CD14-positive monocyte (primary cell): ENCODE results near the gene TWNK. TPM values are rescaled to one million over a fixed set of nuclear protein-coding genes. Genes with fewer than 3 reads are reported as not detected.
A peak's percentile ranks its signal among the peaks of the same experiment; 100 is the strongest.

Experiments
- DNase-seq, 3 donors: peaks; one replicate each; pipeline ENCODE4 v3.0.0-alpha.2; 2011 to 2022
- H2AFZ ChIP-seq: 2 replicates; pipeline ENCODE4 v1.6.0; 2012; ENCODE audit warnings: mild to moderate bottlenecking, low read depth, low read length, inconsistent platforms; ENCODE audit not compliant: insufficient read depth, poor library complexity, severe bottlenecking
- H3K27ac ChIP-seq, 2 donors: 1 replicate in 1 of 2; 2 replicates in 1 of 2; pipeline ENCODE4 v1.5.1; 2012 to 2013; ENCODE audit warnings: low read length in 2 of 2, control low read depth in 1 of 2, inconsistent platforms in 1 of 2, low read depth in 1 of 2, mild to moderate bottlenecking in 1 of 2
- H3K27me3 ChIP-seq, 2 donors: one replicate each; pipeline versions ENCODE4 v1.6.0 to v1.6.1; 2011 to 2013; ENCODE audit warnings: low read length in 2 of 2; ENCODE audit not compliant: control insufficient read depth in 2 of 2, insufficient read depth in 2 of 2
- H3K36me3 ChIP-seq, 2 donors: replicated peaks in 1 of 2; 1 replicate in 1 of 2; 2 replicates in 1 of 2; pipeline versions ENCODE4 v1.5.1 to v1.6.1; 2012 to 2013; ENCODE audit warnings: low read length in 2 of 2, control low read depth in 1 of 2, inconsistent platforms in 1 of 2, mild to moderate bottlenecking in 1 of 2; ENCODE audit not compliant: insufficient read depth in 2 of 2, control insufficient read depth in 1 of 2
- H3K4me1 ChIP-seq, 2 donors: 1 replicate in 1 of 2; 2 replicates in 1 of 2; pipeline versions ENCODE4 v1.5.1 to v1.6.1; 2012 to 2013; ENCODE audit warnings: low read length in 2 of 2, control low read depth in 1 of 2, inconsistent platforms in 1 of 2, mild to moderate bottlenecking in 1 of 2, moderate library complexity in 1 of 2; ENCODE audit not compliant: insufficient read depth in 2 of 2, control insufficient read depth in 1 of 2
- H3K4me2 ChIP-seq: replicated peaks from 2 replicates; pipeline ENCODE3; 2012; ENCODE audit warnings: low read length, moderate library complexity, mild to moderate bottlenecking; ENCODE audit not compliant: poor library complexity, severe bottlenecking; ENCODE audit errors: extremely low read depth
- H3K4me3 ChIP-seq, 3 experiments: fragments of 200-600 bp in 1 of 3; sonication (generic) in 1 of 3; replicated peaks in 1 of 3; 1 replicate in 2 of 3; 2 replicates in 1 of 3; pipeline ENCODE4 v1.5.1; 2011 to 2013; ENCODE audit warnings: low read length in 3 of 3, mild to moderate bottlenecking in 3 of 3, control low read depth in 2 of 3, low read depth in 2 of 3, inconsistent platforms in 1 of 3, moderate library complexity in 1 of 3
- H3K79me2 ChIP-seq: 2 replicates; pipeline ENCODE4 v1.6.0; 2012; ENCODE audit warnings: mild to moderate bottlenecking, control low read depth, inconsistent platforms, low read length, moderate library complexity; ENCODE audit not compliant: insufficient read depth
- H3K9ac ChIP-seq: 2 replicates; pipeline ENCODE4 v1.6.0; 2017; ENCODE audit warnings: low read length, mild to moderate bottlenecking; ENCODE audit not compliant: insufficient read depth, poor library complexity, severe bottlenecking
- H3K9me3 ChIP-seq, 2 donors: replicated peaks in 1 of 2; 1 replicate in 1 of 2; 2 replicates in 1 of 2; pipeline versions ENCODE4 v1.5.1 to v1.6.1; 2012 to 2013; ENCODE audit warnings: low read length in 2 of 2, control low read depth in 1 of 2; ENCODE audit not compliant: control insufficient read depth in 1 of 2, insufficient read depth in 1 of 2
- H4K20me1 ChIP-seq: 2 replicates; pipeline ENCODE4 v1.6.0; 2012; ENCODE audit warnings: mild to moderate bottlenecking, low read length, control low read depth, moderate library complexity; ENCODE audit not compliant: insufficient read depth
- H3K27ac Mint-ChIP-seq, 7 donors: one replicate each; pipeline ENCODE4 v1.8.0; 2020; ENCODE audit warnings: mild to moderate bottlenecking in 7 of 7, mixed read lengths in 7 of 7, moderate library complexity in 6 of 7, inconsistent platforms in 2 of 7
- H3K27me3 Mint-ChIP-seq, 3 donors: one replicate each; pipeline ENCODE4 v1.8.0; 2021 to 2022; ENCODE audit warnings: low read depth in 3 of 3, mild to moderate bottlenecking in 3 of 3, mixed read lengths in 3 of 3, moderate library complexity in 3 of 3, inconsistent platforms in 1 of 3
- H3K36me3 Mint-ChIP-seq, 2 donors: one replicate each; pipeline ENCODE4 v1.8.0; 2020; ENCODE audit warnings: mixed read lengths in 2 of 2, inconsistent platforms in 1 of 2, mild to moderate bottlenecking in 1 of 2
- H3K4me1 Mint-ChIP-seq: one replicate; pipeline ENCODE4 v1.8.0; 2020; ENCODE audit warnings: mild to moderate bottlenecking, mixed read lengths
- H3K4me3 Mint-ChIP-seq, 2 donors: one replicate each; pipeline ENCODE4 v1.8.0; 2020; ENCODE audit warnings: mild to moderate bottlenecking in 2 of 2, mixed read lengths in 2 of 2, moderate library complexity in 1 of 2
- H3K9me3 Mint-ChIP-seq, 7 donors: one replicate each; pipeline ENCODE4 v1.8.0; 2020 to 2022; ENCODE audit warnings: mixed read lengths in 7 of 7, mild to moderate bottlenecking in 6 of 7, moderate library complexity in 6 of 7, inconsistent platforms in 2 of 7
- WGBS: methylation state at CpG from one replicate; pipeline ENCODE4 v1.1.5; 2013; ENCODE audit warnings: missing lambda C conversion rate; ENCODE audit not compliant: insufficient coverage; 5-methylcytosine and 5-hydroxymethylcytosine counted together
- intact Hi-C, 2 donors: fragments of 100-400 bp; cut with micrococcal nuclease; formaldehyde crosslinking; loops; one replicate each; pipeline versions ENCODE4 v1.15.0 to v1.15.1; 2023
- polyA plus RNA-seq, 3 donors: library from polyadenylated mRNA; depleted of rRNA in 1 of 3; unstranded in 2 of 3; stranded (reverse) in 1 of 3; fragments of 300-500 nt in 2 of 3; fragments of >200 nt in 1 of 3; fragmentation: Illumina TruSeq in 2 of 3; gene quantifications; 1 replicate in 2 of 3; 2 replicates in 1 of 3; pipeline ENCODE4 v1.2.3, GENCODE V29; 2012 to 2021
- TF ChIP-seq, protein P1 (sequence below): fragments of 200-600 bp; IDR thresholded peaks from one replicate; pipeline ENCODE4 v1.8.0; 2022; ENCODE audit warnings: antibody characterized with exemption, mild to moderate bottlenecking

TWNK gene
- polyA plus RNA-seq, 3 donors, result 0.31 to 1.2 (median 0.69) TPM

DNA sequence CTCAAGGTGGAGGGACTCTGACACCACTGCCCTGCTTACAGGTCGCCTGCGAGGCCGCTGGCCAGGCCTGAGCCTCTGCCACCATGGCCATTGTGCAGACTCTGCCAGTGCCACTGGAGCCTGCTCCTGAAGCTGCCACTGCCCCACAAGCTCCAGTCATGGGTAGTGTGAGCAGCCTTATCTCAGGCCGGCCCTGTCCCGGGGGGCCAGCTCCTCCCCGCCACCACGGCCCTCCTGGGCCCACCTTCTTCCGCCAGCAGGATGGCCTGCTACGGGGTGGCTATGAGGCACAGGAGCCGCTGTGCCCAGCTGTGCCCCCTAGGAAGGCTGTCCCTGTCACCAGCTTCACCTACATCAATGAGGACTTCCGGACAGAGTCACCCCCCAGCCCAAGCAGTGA, 15.1 kb downstream of the TWNK start:
- Mint-ChIP-seq H3K4me3 (no peak overlapping the region), H3K27ac (peak overlapping the region in 1 of 7 donors; percentile 66), H3K9me3 (no peaks in the 10 kb centered on the region), H3K36me3 (peaks cover 11 to 20% of the 10 kb centered on the region in 2 donors), H3K27me3 (peaks cover 0 to 7% (median 4%) of the 10 kb centered on the region in 3 donors), H3K4me1 (peaks cover 29% of the 10 kb centered on the region)
- peaks cover 5% of the 10 kb centered on the region for H3K79me2 ChIP-seq
- 89% methylated on average over 10 of the region's 11 CpGs for WGBS
- no peak overlapping the region for H3K4me3 ChIP-seq
- H3K36me3 ChIP-seq, result peaks cover 3 to 12% of the 10 kb centered on the region in 2 donors
- H3K27me3 ChIP-seq, result no peaks in the 10 kb centered on the region
- no peak overlapping the region for H3K9ac ChIP-seq
- DNase-seq, result no peak
- no peak overlapping the region for H2AFZ ChIP-seq
- H3K9me3 ChIP-seq, result no peaks in the 10 kb centered on the region
- intact Hi-C loops, result no loop called here
- TF ChIP-seq, protein P1, sequence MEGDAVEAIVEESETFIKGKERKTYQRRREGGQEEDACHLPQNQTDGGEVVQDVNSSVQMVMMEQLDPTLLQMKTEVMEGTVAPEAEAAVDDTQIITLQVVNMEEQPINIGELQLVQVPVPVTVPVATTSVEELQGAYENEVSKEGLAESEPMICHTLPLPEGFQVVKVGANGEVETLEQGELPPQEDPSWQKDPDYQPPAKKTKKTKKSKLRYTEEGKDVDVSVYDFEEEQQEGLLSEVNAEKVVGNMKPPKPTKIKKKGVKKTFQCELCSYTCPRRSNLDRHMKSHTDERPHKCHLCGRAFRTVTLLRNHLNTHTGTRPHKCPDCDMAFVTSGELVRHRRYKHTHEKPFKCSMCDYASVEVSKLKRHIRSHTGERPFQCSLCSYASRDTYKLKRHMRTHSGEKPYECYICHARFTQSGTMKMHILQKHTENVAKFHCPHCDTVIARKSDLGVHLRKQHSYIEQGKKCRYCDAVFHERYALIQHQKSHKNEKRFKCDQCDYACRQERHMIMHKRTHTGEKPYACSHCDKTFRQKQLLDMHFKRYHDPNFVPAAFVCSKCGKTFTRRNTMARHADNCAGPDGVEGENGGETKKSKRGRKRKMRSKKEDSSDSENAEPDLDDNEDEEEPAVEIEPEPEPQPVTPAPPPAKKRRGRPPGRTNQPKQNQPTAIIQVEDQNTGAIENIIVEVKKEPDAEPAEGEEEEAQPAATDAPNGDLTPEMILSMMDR, result no peak
- no peaks in the 10 kb centered on the region for H4K20me1 ChIP-seq
- peaks cover 27 to 38% of the 10 kb centered on the region in 2 donors for H3K4me1 ChIP-seq
- no peak overlapping the region for H3K27ac ChIP-seq
- H3K4me2 ChIP-seq, result no peak overlapping the region

DNA sequence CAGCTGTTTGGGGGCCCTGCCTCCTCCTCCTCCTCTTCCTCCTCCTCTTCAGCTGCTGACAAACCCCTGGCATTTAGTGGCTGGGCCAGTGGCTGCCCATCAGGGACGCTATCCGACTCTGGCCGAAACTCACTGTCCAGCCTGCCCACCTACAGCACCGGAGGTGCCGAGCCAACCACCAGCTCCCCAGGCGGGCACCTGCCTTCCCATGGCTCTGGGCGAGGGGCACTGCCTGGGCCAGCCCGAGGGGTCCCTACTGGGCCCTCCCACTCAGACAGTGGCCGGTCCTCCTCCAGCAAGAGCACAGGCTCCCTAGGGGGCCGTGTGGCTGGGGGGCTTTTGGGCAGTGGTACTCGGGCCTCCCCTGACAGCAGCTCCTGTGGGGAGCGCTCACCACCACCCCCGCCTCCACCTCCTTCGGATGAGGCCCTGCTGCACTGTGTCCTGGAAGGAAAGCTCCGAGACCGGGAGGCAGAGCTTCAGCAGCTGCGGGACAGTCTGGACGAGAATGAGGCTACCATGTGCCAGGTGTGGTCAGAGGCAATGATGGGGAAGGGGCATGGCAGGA, 16.4 kb downstream of the TWNK start:
- Histone ChIP-seq H3K27me3 (no peaks in the 10 kb centered on the region), H3K4me3 (no peak overlapping the region), H3K4me2 (no peak overlapping the region), H3K4me1 (peaks cover 16 to 25% of the 10 kb centered on the region in 2 donors), H3K36me3 (peaks cover 3 to 12% of the 10 kb centered on the region in 2 donors), H4K20me1 (no peaks in the 10 kb centered on the region), H3K79me2 (peaks cover 5% of the 10 kb centered on the region), H3K9me3 (no peaks in the 10 kb centered on the region), H3K27ac (no peak overlapping the region), H3K9ac (no peak overlapping the region), H2AFZ (no peak overlapping the region)
- H3K27ac Mint-ChIP-seq, result peak overlapping the region in 1 of 7 donors; percentile 33
- TF ChIP-seq, protein P1, result no peak
- H3K4me1 Mint-ChIP-seq, result peaks cover 19% of the 10 kb centered on the region
- H3K9me3 Mint-ChIP-seq, result no peaks in the 10 kb centered on the region
- intact Hi-C loops, result no loop called here
- WGBS, result 98% methylated on average over 16 of the region's 18 CpGs
- H3K27me3 Mint-ChIP-seq, result peaks cover 0 to 4% (median 4%) of the 10 kb centered on the region in 3 donors
- peaks cover 11 to 20% of the 10 kb centered on the region in 2 donors for H3K36me3 Mint-ChIP-seq
- no peak overlapping the region for H3K4me3 Mint-ChIP-seq
- no peak for DNase-seq
